ENCODE data around the gene SERPINA5.

DNA sequence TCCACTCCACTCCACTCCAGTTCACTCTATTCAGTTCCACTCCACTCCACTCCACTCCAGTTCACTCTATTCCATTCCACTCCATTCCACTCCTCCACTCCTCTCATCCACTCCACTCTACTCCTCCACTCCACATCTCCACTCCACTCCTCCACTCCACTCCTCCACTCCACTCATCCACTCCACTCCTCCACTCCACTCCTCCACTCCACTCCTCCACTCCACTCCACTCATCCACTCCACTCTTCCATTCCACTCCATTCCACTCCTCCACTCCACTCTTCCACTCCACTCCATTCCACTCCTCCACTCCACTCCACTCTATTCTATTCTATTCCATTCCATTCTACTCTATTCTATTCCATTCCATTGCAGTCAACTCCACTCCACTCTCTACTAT, 9.8 kb downstream of the SERPINA5 start:
- TF ChIP-seq, protein P1, sequence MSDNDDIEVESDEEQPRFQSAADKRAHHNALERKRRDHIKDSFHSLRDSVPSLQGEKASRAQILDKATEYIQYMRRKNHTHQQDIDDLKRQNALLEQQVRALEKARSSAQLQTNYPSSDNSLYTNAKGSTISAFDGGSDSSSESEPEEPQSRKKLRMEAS (IDR thresholded peaks at IDR 0.05; ENCODE audit: low read depth) = no peak
- TF ChIP-seq POLR2AphosphoS5 (IDR thresholded peaks at IDR 0.05; ENCODE audit: low read depth, low read length) (no peak), FOSL2 (IDR thresholded peaks at IDR 0.05; ENCODE audit: borderline replicate concordance, low read depth) (no peak)

All from SK-N-SH (cell line).